Measurements from ENCODE around the gene CHST8.
"Not testable (repeated sequence)": the region's sequence is repeated elsewhere in the genome, so short reads cannot be mapped to it uniquely, and the experiment has no call there.

CHST8 gene

DNA sequence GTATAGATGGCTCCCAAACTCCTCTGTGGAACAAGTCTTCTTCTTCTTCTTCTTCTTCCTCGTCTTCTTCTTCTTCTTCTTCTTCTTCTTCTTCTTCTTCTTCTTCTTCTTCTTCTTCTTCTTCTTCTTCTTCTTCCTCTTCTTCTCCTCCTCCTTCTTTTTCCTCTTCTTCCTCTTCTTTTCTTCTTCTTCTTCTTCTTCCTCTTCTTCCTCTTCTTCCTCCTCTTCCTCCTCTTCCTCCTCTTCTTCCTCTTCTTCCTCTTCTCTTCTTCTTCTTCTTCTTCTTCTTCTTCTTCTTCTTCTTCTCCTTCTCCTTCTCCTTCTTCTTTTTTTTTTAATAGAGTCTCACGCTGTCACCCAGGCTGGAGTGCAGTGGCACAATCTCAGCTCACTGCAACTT lies 3.4 kb upstream of the CHST8 start:
- DNase-seq, ATAC-seq: not testable (repeated sequence)

DNA sequence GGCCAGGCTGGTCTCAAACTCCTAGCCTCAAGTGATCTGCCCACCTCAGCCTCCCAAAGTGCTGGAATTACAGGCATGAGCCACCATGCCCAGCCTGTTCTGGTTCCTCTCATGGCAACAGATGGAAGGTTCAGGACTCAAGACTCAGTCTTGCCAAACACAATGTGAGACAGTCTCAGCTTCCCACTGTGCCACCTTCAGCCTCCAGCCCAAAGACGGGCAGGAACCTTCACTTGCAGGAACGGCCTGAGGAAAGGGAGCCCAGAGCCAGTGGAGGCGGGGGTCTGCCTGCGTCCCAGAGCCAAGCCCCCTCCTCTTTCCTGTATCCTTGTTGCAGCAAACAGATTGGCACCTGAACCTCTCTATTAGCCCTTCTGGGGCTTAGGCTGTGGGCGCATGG lies 2.9 kb upstream of the CHST8 start:
- ATAC-seq: no peak

DNA sequence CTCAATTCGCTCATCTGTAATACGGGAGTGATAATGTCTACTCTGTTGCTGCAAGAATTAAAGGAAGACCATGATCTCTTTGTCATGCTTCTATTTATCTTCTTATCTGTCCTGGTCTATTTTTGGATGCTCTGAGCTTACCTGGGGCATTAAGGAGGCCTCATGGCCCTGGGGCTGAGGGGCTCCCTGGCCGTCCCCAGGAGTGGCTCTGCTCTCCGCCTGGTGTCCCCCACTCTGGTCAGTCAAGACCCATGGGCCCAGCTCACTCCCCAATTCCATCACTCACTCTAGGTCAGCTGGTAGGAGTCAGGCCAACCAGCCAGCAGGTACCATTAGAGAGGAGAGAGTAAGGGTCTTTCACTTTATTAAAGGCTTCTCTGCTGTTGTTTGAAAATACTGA lies 1.1 kb upstream of the CHST8 start:
- DNase-seq (no peak), ATAC-seq (no peak)

More for the DNA sequence above, 2.9 kb upstream of the CHST8 start:
- no peak for DNase-seq

- ATAC-seq (no peak), DNase-seq (no peak)
These were observed 528 bp upstream of the CHST8 start for GRCh38 chr19:33621065-33621785.

GRCh38 chr19:33622505-33622808 lies 704 bp downstream of the CHST8 start:
- no peak for ATAC-seq
- no peak for DNase-seq

DNA sequence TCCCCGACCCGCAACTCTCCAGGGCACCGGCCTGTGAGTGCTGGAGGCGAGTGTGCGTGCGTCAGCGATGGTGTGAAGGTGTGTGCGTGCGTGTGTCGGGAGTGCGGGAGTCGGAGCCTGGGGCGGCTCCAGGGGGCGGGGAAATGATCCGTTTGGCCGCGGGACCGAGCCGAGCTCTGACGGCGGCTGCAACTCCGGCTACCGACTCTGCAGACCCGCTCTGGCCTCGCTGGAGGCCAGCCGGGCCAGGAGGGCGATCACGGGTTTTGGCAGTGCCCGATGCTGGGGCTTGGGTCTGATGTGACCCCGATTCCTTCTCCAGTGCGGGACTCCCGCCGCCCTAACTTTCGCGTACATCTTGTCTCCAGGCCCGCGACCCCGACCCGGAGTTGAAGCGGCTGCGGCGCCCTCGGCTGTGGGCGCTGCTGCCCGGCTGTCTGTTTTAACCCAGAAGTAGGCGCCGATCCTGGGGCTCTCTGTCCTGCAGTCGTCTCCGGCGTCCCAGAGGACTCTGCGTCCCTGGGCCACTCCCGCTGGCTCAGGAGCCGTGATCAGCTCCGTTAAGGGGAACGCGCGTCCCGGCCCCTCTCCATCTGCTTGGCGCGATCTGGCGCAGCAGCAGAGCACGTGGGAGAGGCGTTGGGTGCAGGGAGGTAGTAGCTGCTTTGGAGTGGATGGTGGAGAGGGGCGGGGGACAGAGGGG lies 1.2 kb downstream of the CHST8 start:
- ATAC-seq (no peak), DNase-seq (no peak)

- DNase-seq: no peak
- ATAC-seq: no peak
These were observed 2.8 kb downstream of the CHST8 start for GRCh38 chr19:33624586-33624985.

- ATAC-seq (no peak), DNase-seq (no peak)
These were observed 5.8 kb downstream of the CHST8 start for GRCh38 chr19:33627526-33627925.

GRCh38 chr19:33627962-33628839 lies 6.4 kb downstream of the CHST8 start:
- ATAC-seq: no peak
- no peak for DNase-seq

DNA sequence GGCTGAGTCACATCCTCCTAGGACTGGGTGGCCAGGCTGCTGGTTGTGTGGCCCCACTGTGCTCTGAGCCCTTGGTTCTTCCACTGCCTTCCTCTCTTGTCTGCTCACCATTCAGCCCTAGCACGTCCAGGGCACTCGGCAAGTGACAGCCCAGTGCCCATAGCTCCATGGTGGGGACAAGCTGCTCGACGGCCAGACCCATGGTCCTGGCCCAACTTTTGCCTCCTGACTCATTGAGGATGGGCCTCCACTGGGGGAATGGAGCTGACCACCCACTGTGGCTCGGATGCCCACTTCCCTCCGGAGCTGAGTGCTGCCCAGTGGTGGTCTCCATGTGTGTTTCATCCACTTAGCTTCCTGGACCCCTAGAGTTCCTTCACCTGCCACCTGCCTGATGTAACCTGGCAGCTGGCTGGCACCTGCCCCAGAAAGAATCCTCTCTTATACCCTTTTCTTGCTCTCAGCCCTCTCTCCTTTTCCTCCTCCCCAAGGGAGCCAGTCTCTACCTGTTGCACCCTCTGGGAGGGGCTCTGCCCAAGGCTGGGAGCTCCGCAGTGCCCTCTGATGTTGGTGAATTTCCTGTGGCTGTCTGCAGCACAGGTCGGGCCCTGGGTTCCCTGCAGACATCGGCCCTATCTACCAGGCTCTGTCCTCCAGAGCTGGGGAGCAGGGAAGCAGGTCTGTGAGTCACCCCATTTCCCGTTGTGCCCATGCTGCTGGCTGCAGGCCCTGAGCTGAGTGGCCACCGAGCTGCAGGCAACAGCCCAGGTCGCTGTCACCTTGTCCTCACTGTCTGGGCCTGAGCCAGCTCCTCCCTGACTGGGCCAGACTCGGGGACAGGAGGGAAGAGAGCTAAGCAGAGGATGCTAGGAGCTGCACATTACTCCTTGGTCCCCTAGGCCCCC lies 7.4 kb downstream of the CHST8 start:
- DNase-seq: no peak
- no peak for ATAC-seq

DNA sequence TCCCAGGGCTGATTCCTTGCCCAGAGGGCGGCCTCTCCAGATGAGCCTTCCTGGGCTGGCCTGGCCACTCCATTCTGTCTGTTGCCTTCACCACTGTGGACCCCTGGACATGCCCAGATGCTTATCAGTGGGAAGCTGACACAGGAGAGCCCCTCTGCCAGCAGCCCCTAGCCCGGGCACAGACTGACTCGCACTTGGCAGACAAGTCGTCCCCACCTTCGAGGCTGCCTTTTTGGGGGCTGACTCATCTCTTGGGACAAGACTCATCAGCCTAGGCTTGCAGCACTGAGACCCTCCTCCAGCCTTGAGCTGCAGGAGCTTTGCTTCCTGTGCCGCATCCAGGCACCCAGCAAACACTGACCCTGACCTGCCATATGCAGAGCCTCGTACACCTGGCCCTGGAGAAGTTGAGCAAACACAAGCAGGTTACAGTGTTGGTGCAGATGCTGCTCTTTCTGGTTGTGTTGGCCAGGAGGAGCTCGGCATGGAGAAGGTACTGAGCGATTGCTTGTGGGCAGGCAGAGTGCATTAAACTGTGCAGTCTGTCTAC lies 8.1 kb downstream of the CHST8 start:
- DNase-seq: no peak
- ATAC-seq: no peak

DNA sequence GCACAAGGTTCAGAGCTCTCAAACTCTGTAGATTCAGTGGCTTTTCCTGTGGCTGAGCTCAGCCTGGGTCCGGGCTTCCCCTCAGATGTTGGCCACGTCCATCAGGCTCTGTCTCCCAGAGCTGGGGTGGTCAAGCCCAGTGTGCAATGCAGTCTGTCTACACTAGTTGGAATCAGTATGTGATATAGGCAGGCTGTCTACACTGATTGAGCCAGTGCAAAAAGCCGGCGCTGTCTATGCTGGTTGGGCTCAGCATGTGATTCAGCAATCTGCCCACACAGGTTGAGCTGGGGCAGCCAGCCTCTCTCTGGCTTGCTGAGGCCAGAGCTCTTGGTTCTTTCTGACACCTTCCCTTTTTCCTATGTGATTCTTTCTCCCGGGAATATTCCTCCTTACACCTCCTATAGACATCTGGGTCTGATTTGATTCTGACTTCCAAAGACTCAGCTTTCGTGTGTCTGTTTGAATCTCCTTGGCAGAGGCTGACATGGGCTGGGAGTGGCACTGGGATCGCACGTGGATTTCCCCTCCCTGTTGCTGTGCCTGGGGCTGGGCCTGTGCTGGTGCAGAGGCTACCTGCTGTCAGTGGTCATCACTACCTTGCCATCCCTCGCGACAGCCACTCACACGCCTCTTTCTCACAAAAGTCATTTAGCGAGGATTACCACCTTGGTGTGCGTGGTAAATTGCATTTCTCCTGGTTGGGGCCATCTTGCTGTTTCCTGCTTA lies 9.3 kb downstream of the CHST8 start:
- ATAC-seq (no peak), DNase-seq (no peak)

- ATAC-seq: no peak
- DNase-seq: no peak
These were observed 9.8 kb downstream of the CHST8 start for GRCh38 chr19:33631609-33631973.

GRCh38 chr19:33634361-33635091 lies 12.8 kb downstream of the CHST8 start:
- ATAC-seq (no peak), DNase-seq (no peak)

GRCh38 chr19:33638167-33639034 lies 16.6 kb downstream of the CHST8 start:
- no peak for ATAC-seq

DNA sequence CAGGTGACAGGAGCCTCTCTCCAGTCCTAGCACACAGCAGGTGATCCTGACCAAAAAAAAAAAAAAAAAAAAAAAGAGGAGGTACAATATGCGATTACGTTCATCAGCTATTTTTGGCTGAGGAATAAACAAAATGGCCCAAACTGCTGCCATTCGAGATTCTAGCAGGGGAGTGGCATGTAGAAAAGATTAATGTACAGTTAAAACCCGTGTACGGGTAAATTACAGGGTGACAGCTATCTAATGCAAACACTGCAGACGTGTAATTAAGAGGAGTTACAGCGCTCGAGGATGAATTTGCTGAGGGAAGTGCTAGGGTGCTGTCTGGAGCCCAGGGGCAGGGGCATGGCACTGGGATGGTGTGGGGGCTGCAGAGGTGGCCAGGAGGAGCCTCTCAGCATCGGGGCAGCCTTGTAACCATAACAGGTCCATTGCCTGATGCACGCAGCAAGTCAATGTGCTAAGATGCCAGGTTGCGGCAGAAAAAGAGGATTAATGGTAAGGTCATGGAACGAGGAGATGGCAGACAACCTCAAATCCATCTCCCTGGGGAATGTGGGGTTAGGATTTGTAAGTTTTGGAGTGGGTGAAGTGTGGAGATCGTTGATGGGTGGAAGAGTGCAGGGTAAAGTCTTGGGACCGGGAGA lies 17.4 kb downstream of the CHST8 start:
- DNase-seq (no peak), ATAC-seq (no peak)

More at GRCh38 chr19:33638167-33639034, 16.6 kb downstream of the CHST8 start:
- no peak for DNase-seq

DNA sequence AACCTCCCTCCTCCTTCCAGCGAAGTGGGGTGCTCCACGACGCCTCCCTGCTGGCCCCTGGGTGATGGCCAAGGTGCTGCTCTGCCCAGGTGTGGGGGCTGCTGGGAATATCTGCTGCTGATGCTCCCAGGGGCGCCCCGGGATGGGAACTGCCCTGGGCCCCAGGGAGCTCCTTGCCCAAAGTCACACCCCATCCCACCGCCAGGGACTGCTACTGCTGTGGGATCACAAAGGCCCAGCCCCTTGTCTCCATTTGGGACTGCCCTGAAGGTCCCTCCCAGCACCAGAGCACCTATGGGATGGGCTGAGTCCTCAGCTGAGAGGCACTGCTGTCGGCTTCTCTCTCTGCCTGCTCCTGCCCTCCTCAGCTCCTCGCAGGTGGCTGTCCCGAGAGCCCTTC lies 19.0 kb downstream of the CHST8 start:
- DNase-seq: no peak
- ATAC-seq: no peak

DNA sequence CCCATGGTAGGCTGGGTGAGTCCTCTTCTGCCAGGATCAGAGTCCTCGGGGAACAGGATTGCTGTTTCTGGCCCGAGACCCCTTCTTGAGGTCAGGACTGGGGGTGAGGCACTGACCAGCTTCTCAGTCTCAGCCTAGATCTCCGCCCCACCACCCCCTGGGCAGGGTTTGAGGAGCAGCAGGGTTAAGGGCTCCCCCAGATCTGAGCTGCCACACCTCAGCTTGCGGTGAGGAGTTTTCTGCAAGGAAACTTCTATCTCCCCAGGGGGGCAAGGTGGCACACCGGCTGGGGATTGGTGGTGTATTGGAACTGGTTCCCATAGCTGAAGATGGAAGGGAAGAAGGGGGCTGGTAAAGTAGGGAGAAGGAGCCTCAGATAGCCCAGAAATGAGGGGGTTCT lies 19.5 kb downstream of the CHST8 start:
- ATAC-seq (no peak), DNase-seq (no peak)

DNA sequence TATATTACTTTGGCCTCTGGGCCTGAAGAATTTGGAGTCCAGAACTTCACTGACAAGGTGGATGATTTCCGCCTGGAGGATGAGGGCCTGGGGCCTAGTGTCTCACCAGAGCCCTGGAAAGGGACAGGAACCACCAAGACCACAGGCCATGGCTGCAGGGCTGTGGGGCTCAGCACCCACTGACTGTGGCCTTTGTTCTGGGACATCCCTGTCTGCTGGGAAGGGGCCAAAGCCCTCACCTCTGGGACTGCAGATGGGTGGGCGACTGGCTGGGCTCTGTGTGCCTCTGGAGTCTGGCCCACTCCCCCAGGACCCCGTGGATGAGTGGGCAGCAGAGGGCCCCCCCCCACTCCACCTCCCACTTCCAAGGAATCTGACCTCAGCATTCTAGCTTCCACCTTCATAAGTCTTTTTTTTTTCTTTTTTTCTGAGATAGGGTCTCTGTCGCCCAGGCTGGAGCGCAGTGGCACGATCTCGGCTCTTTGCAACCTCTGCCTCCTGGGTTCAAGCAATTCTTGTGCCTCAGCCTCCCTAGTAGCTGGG lies 20.3 kb downstream of the CHST8 start:
- no peak for ATAC-seq

More for the DNA sequence above, 20.3 kb downstream of the CHST8 start:
- no peak for DNase-seq

Measured in stimulated activated naive CD8-positive, alpha-beta T cell treated with anti-CD3 and anti-CD28 coated beads, Interleukin-15, Interleukin-2, amounts not matched to agents 100 U/mL and 50 U/mL, for 24 hours (primary cell).